Measurements from ENCODE around the gene F2R. TPM values are rescaled to one million over a fixed set of nuclear protein-coding genes. Genes with fewer than 3 reads are reported as not detected.
"Not testable (repeated sequence)": the region's sequence is repeated elsewhere in the genome, so short reads cannot be mapped to it uniquely, and the experiment has no call there.

F2R gene
- total RNA-seq, 4 donors from 2014 or later = 5.0 to 11.4 (median 8.5) TPM

GRCh38 chr5:76673125-76673524, 42.8 kb upstream of the F2R start:
- Histone ChIP-seq H3K27me3 (no peaks in the 10 kb centered on the region), H3K4me1 (no peaks in the 10 kb centered on the region), H3K4me3 (no peak overlapping the region), H3K36me3 (peaks cover 0 to 43% (median 0%) of the 10 kb centered on the region in 3 donors), H3K27ac (no peak overlapping the region), H3K9me3 (no peaks in the 10 kb centered on the region)
- TF ChIP-seq POLR2A (IDR thresholded peaks at IDR 0.05) (no peak), CTCF (IDR thresholded peaks at IDR 0.05) (no peak)
- no peak for DNase-seq

GRCh38 chr5:76674330-76675066, 41.4 kb upstream of the F2R start:
- peak overlapping the region in 1 of 4 donors; percentile 1 for H3K4me3 ChIP-seq
- no peaks in the 10 kb centered on the region for H3K4me1 ChIP-seq
- H3K36me3 ChIP-seq = peaks cover 0 to 38% (median 0%) of the 10 kb centered on the region in 3 donors
- no peaks in the 10 kb centered on the region for H3K9me3 ChIP-seq
- TF ChIP-seq CTCF (IDR thresholded peaks at IDR 0.05) (peak in 1 of 6 experiments; percentile 3), POLR2A (IDR thresholded peaks at IDR 0.05) (no peak)
- no peak for DNase-seq
- no peaks in the 10 kb centered on the region for H3K27me3 ChIP-seq
- H3K27ac ChIP-seq = peak overlapping the region in 2 of 4 donors; percentile 45 to 53

- no peaks in the 10 kb centered on the region for H3K9me3 ChIP-seq
- no peaks in the 10 kb centered on the region for H3K4me1 ChIP-seq
- H3K27ac ChIP-seq = peak overlapping the region in 2 of 4 donors; percentile 45 to 53
- TF ChIP-seq POLR2A (IDR thresholded peaks at IDR 0.05) = no peak
- no peak for TF ChIP-seq CTCF (IDR thresholded peaks at IDR 0.05)
- H3K27me3 ChIP-seq = no peaks in the 10 kb centered on the region
- no peak for DNase-seq
- H3K4me3 ChIP-seq = no peak overlapping the region
- H3K36me3 ChIP-seq = peaks cover 0 to 29% (median 0%) of the 10 kb centered on the region in 3 donors
Measured at GRCh38 chr5:76675364-76675763, 40.6 kb upstream of the F2R start.

- Histone ChIP-seq H3K27ac (no peak overlapping the region), H3K4me1 (no peaks in the 10 kb centered on the region), H3K36me3 (peaks cover 0 to 18% (median 0%) of the 10 kb centered on the region in 3 donors), H3K9me3 (no peaks in the 10 kb centered on the region), H3K27me3 (no peaks in the 10 kb centered on the region), H3K4me3 (no peak overlapping the region)
- no peak for TF ChIP-seq POLR2A (IDR thresholded peaks at IDR 0.05)
- no peak for TF ChIP-seq CTCF (IDR thresholded peaks at IDR 0.05)
- DNase-seq = no peak
Measured at GRCh38 chr5:76677849-76678472, 38.0 kb upstream of the F2R start.

- DNase-seq = no peak
- TF ChIP-seq POLR2A (IDR thresholded peaks at IDR 0.05) = no peak
- TF ChIP-seq CTCF (IDR thresholded peaks at IDR 0.05) = no peak
Measured at GRCh38 chr5:76679231-76679630, 36.7 kb upstream of the F2R start.

GRCh38 chr5:76680826-76681225, 35.1 kb upstream of the F2R start:
- H3K27me3 ChIP-seq, H3K36me3 ChIP-seq, H3K27ac ChIP-seq, H3K4me1 ChIP-seq, H3K4me3 ChIP-seq, DNase-seq, H3K9me3 ChIP-seq: not testable (repeated sequence)

More at GRCh38 chr5:76679231-76679630, 36.7 kb upstream of the F2R start:
- Histone ChIP-seq H3K4me3 (no peak overlapping the region), H3K9me3 (no peaks in the 10 kb centered on the region), H3K27ac (peak overlapping the region in 1 of 4 donors; percentile 26), H3K27me3 (no peaks in the 10 kb centered on the region), H3K4me1 (no peaks in the 10 kb centered on the region), H3K36me3 (peaks cover 0 to 18% (median 0%) of the 10 kb centered on the region in 3 donors)
